Ovary (tissue), 3 donors: ENCODE data around the gene DDX3Y.

Experiments
- POLR2A ChIP-seq: fragments of 450-650 bp; IDR thresholded peaks from one replicate; pipeline ENCODE4 v1.6.1; 2017; ENCODE audit warnings: antibody characterized with exemption, mild to moderate bottlenecking, moderate library complexity
- TF ChIP-seq, protein P1 (sequence below), 3 donors: fragments of 450-650 bp in 2 of 3; fragments of 200-600 bp in 1 of 3; IDR thresholded peaks; one replicate each; pipeline versions ENCODE4 v1.5.1 to v1.8.0; 2016 to 2022; ENCODE audit warnings: antibody characterized with exemption in 3 of 3, mild to moderate bottlenecking in 1 of 3
- donor health status: DM: no; HTN: no; CAD: no.

DNA sequence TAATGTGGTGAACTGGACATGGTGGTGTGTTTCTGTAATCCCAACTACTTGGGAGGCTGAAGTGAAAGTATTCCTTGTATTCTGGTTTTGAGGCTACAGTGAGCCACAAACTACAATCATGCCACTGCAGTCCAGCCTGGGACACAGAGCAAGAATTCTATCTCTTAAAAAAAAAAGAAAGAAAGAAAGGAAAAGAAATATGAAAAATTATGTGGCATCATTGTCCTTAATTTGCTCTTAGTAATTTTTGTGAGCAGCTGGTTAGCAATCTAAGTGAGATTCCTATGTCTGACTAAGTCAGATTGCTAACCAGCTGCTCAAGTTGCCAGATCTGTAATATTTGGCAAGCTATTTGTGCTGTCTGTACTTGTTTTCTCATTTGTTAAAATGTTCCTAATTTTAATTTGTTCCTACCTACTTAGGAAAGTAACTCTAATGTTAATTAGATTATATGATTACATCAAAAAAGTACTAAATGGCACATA, 48.8 kb upstream of the DDX3Y start:
- no peak for TF ChIP-seq POLR2A
- TF ChIP-seq, protein P1, sequence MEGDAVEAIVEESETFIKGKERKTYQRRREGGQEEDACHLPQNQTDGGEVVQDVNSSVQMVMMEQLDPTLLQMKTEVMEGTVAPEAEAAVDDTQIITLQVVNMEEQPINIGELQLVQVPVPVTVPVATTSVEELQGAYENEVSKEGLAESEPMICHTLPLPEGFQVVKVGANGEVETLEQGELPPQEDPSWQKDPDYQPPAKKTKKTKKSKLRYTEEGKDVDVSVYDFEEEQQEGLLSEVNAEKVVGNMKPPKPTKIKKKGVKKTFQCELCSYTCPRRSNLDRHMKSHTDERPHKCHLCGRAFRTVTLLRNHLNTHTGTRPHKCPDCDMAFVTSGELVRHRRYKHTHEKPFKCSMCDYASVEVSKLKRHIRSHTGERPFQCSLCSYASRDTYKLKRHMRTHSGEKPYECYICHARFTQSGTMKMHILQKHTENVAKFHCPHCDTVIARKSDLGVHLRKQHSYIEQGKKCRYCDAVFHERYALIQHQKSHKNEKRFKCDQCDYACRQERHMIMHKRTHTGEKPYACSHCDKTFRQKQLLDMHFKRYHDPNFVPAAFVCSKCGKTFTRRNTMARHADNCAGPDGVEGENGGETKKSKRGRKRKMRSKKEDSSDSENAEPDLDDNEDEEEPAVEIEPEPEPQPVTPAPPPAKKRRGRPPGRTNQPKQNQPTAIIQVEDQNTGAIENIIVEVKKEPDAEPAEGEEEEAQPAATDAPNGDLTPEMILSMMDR (IDR thresholded peaks at IDR 0.05): no peak
